HCT116 (cell line): Measurements from ENCODE around the gene SLC50A1. TPM values are rescaled to one million over a fixed set of nuclear protein-coding genes. Genes with fewer than 3 reads are reported as not detected.

ENCODE experiments used
- ATAC-seq: fragments of 200-7000 bp; cut with Tn5 transposase; 2 replicates; pipeline ENCODE4 v1.9.1; 2020; ENCODE audit warnings: mild to moderate bottlenecking, moderate library complexity
- BruUV-seq: library from RNA; stranded (reverse); fragments of 400-500 nt; replicated peaks from 2 replicates; lab custom pipeline; 2021; lab: Mats Ljungman, UMichigan
- CTCF ChIA-PET: fragments of 300-600 bp; sonication (Branson Sonifier 250); formaldehyde crosslinking; loops from one replicate; lab custom pipeline; 2021; ENCODE audit warnings: antibody characterized with exemption; lab: Charles Lee
- POLR2A ChIA-PET: fragments of 300-600, 350-600 bp; sonication (Branson Sonifier 250); formaldehyde crosslinking; loops from one replicate; lab custom pipeline; 2021; ENCODE audit warnings: antibody characterized with exemption; lab: Charles Lee
- RAD21 ChIA-PET, 2 experiments: fragments of 300-600 bp; sonication (Branson Sonifier 250); formaldehyde crosslinking; loops; one replicate each; lab custom pipeline; 2023; ENCODE audit warnings: low total read pairs in 2 of 2; ENCODE audit not compliant: uncharacterized antibody in 2 of 2, unreplicated experiment in 2 of 2, low non-redundant PET in 1 of 2; lab: Charles Lee
- DNase-seq: peaks from one replicate; pipeline ENCODE4 v3.0.0-alpha.2; 2010; ENCODE audit warnings: low read depth, low spot score
- H2AFZ ChIP-seq: fragments of 200-600 bp; shearing (Covaris generic), sonication (generic); 2 replicates; pipeline ENCODE4 v1.6.1; 2017; ENCODE audit warnings: low read depth, mixed run types, mixed read lengths, antibody characterized with exemption, low read length; ENCODE audit not compliant: poor library complexity, severe bottlenecking
- H3K27ac ChIP-seq: 2 replicates; pipeline ENCODE4 v1.5.1; 2012; ENCODE audit warnings: low read depth, low read length
- H3K27me3 ChIP-seq: fragments of 200-600 bp; sonication (generic); 2 replicates; pipeline ENCODE4 v1.6.1; 2016; ENCODE audit warnings: mixed run types, low read length, mixed read lengths; ENCODE audit not compliant: insufficient read depth
- H3K36me3 ChIP-seq, 2 experiments: fragments of 200-500 bp in 1 of 2; fragments of 200-600 bp in 1 of 2; sonication (Bioruptor generic) in 1 of 2; sonication (generic) in 1 of 2; 2 replicates each; pipeline versions ENCODE4 v1.5.1 to v1.6.1; 2014 to 2016; ENCODE audit warnings: low read length in 2 of 2, inconsistent platforms in 1 of 2, mixed read lengths in 1 of 2, mixed run types in 1 of 2; ENCODE audit not compliant: insufficient read depth in 2 of 2, control insufficient read depth in 1 of 2
- H3K4me1 ChIP-seq, 2 experiments: fragments of 200-600 bp in 1 of 2; sonication (generic) in 1 of 2; 2 replicates each; pipeline versions ENCODE4 v1.5.1 to v1.6.1; 2012 to 2017; ENCODE audit warnings: low read length in 2 of 2, inconsistent platforms in 1 of 2, mild to moderate bottlenecking in 1 of 2, mixed read lengths in 1 of 2, mixed run types in 1 of 2, moderate library complexity in 1 of 2; ENCODE audit not compliant: insufficient read depth in 2 of 2, control insufficient read depth in 1 of 2
- H3K4me2 ChIP-seq: fragments of 200-600 bp; sonication (generic); 2 replicates; pipeline ENCODE4 v1.6.1; 2017; ENCODE audit warnings: mixed run types, low read length, mixed read lengths
- H3K4me3 ChIP-seq, 2 experiments: fragments of 200-600 bp in 1 of 2; sonication (generic) in 1 of 2; replicated peaks in 1 of 2; 2 replicates each; pipeline ENCODE4 v1.5.1; 2011 to 2016; ENCODE audit warnings: low read length in 2 of 2, control low read depth in 1 of 2, low read depth in 1 of 2, mild to moderate bottlenecking in 1 of 2, mixed read lengths in 1 of 2, mixed run types in 1 of 2
- H3K79me2 ChIP-seq: fragments of 200-600 bp; sonication (generic); 2 replicates; pipeline ENCODE4 v1.6.1; 2017; ENCODE audit warnings: mild to moderate bottlenecking, mixed run types, low read length, moderate library complexity, mixed read lengths; ENCODE audit not compliant: insufficient read depth
- H3K9ac ChIP-seq: fragments of 200-600 bp; sonication (generic); 2 replicates; pipeline ENCODE4 v1.6.1; 2016; ENCODE audit warnings: low read length, mixed read lengths
- H3K9me2 ChIP-seq: fragments of 200-600 bp; sonication (generic), shearing (Covaris generic); 2 replicates; pipeline ENCODE4 v1.6.1; 2017; ENCODE audit warnings: mixed run types, mild to moderate bottlenecking, moderate library complexity; ENCODE audit not compliant: insufficient read depth
- H3K9me3 ChIP-seq, 2 experiments: fragments of 200-500 bp in 1 of 2; fragments of 200-600 bp in 1 of 2; sonication (Bioruptor generic) in 1 of 2; sonication (generic) in 1 of 2; 2 replicates each; pipeline ENCODE4 v1.6.1; 2014 to 2017; ENCODE audit warnings: low read length in 2 of 2, mixed read lengths in 2 of 2, inconsistent platforms in 1 of 2, low read depth in 1 of 2, mild to moderate bottlenecking in 1 of 2, mixed run types in 1 of 2, moderate library complexity in 1 of 2; ENCODE audit not compliant: control insufficient read depth in 1 of 2, insufficient read depth in 1 of 2
- H4K20me1 ChIP-seq: fragments of 200-600 bp; sonication (generic), shearing (Covaris generic); 2 replicates; pipeline ENCODE4 v1.6.1; 2017; ENCODE audit warnings: mixed run types, mild to moderate bottlenecking, moderate library complexity; ENCODE audit not compliant: insufficient read depth
- CBX3 ChIP-seq: IDR thresholded peaks from 2 replicates; pipeline ENCODE4 v1.6.1; 2012; ENCODE audit warnings: low read depth
- EZH2 ChIP-seq: fragments of 200-600 bp; sonication (generic); IDR thresholded peaks from 2 replicates; pipeline ENCODE4 v1.6.1; 2017; ENCODE audit warnings: antibody characterized with exemption, mixed run types
- FOSL1 ChIP-seq: IDR thresholded peaks from 2 replicates; pipeline ENCODE4 v1.6.1; 2012; ENCODE audit warnings: low read depth
- JUND ChIP-seq: IDR thresholded peaks from 2 replicates; pipeline ENCODE4 v1.6.1; 2012
- POLR2A ChIP-seq: IDR thresholded peaks from 2 replicates; pipeline ENCODE4 v1.7.0; 2011; ENCODE audit warnings: borderline replicate concordance; ENCODE audit not compliant: insufficient read depth, insufficient read length; ENCODE audit errors: extremely low read depth
- SRF ChIP-seq: IDR thresholded peaks from 2 replicates; pipeline ENCODE4 v1.6.1; 2012; ENCODE audit warnings: low read depth
- YY1 ChIP-seq: IDR thresholded peaks from 2 replicates; pipeline ENCODE4 v1.6.1; 2011; ENCODE audit warnings: low read length, low read depth, moderate library complexity, mild to moderate bottlenecking; ENCODE audit not compliant: insufficient replicate concordance; ENCODE audit errors: extremely low read depth
- ZNF274 ChIP-seq: fragments of 200-500 bp; sonication (Bioruptor generic); IDR thresholded peaks from 2 replicates; pipeline ENCODE4 v1.6.1; 2014; ENCODE audit warnings: mild to moderate bottlenecking, low read depth, low read length, inconsistent platforms
- intact Hi-C: fragments of 100-400 bp; cut with micrococcal nuclease; formaldehyde crosslinking; loops from 2 replicates; pipeline ENCODE4 v1.10.0; 2022
- total RNA-seq: library from RNA; stranded (reverse); gene quantifications from one replicate; pipeline ENCODE4 v1.2.1, GENCODE V29; 2021; ENCODE audit not compliant: unreplicated experiment
- TF ChIP-seq, protein P1 (sequence below): IDR thresholded peaks from 2 replicates; pipeline ENCODE4 v1.6.1; 2011; ENCODE audit warnings: mild to moderate bottlenecking, low read length, moderate library complexity; ENCODE audit not compliant: insufficient replicate concordance; ENCODE audit errors: extremely low read depth
- TF ChIP-seq, protein P2 (sequence below): IDR thresholded peaks from 2 replicates; pipeline ENCODE4 v1.6.1; 2012; ENCODE audit warnings: low read depth

Gene SLC50A1
- total RNA-seq, 1 experiment from 2014 or later: 49.9 TPM

DNA sequence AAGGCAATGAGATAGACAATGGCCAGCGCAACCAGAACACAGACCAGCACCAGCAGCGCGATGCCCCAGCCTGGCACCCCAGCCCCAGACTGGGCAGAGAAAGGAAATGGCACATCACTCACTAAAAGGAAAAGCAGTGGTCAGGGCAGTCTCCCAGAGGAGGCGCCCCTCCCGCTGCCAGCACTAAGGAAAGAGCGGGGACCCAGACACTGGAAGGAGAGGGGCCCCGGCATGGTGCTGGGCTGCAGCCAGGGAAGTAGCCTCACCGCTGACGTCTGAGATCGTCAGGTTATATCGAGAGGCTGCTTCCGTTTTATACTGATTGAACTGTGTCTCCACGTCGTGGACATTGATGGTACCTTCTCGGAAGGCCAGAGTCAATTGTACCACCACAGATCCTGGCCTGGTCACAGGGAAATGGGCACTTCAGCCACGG is 51.8 kb downstream of the SLC50A1 start:
- H3K27me3 ChIP-seq: no peaks in the 10 kb centered on the region

More for the DNA sequence above, 51.8 kb downstream of the SLC50A1 start:
- CTCF ChIA-PET: no interaction called here
- Histone ChIP-seq H3K27ac (no peak overlapping the region), H4K20me1 (no peaks in the 10 kb centered on the region), H3K36me3 (no peaks in the 10 kb centered on the region), H3K4me2 (no peak overlapping the region), H3K4me3 (no peak overlapping the region), H3K4me1 (peaks cover 5% of the 10 kb centered on the region in 2 experiments; a peak in 3 of 4 replicates), H3K9me2 (no peaks in the 10 kb centered on the region), H3K79me2 (no peaks in the 10 kb centered on the region), H2AFZ (no peak overlapping the region), H3K9me3 (no peaks in the 10 kb centered on the region), H3K9ac (no peak overlapping the region)
- TF ChIP-seq, protein P1, sequence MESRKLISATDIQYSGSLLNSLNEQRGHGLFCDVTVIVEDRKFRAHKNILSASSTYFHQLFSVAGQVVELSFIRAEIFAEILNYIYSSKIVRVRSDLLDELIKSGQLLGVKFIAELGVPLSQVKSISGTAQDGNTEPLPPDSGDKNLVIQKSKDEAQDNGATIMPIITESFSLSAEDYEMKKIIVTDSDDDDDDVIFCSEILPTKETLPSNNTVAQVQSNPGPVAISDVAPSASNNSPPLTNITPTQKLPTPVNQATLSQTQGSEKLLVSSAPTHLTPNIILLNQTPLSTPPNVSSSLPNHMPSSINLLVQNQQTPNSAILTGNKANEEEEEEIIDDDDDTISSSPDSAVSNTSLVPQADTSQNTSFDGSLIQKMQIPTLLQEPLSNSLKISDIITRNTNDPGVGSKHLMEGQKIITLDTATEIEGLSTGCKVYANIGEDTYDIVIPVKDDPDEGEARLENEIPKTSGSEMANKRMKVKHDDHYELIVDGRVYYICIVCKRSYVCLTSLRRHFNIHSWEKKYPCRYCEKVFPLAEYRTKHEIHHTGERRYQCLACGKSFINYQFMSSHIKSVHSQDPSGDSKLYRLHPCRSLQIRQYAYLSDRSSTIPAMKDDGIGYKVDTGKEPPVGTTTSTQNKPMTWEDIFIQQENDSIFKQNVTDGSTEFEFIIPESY: no peak
- TF ChIP-seq YY1 (no peak), POLR2A (no peak), SRF (no peak), JUND (no peak), EZH2 (no peak), CBX3 (no peak), ZNF274 (no peak), FOSL1 (no peak)
- TF ChIP-seq, protein P2, sequence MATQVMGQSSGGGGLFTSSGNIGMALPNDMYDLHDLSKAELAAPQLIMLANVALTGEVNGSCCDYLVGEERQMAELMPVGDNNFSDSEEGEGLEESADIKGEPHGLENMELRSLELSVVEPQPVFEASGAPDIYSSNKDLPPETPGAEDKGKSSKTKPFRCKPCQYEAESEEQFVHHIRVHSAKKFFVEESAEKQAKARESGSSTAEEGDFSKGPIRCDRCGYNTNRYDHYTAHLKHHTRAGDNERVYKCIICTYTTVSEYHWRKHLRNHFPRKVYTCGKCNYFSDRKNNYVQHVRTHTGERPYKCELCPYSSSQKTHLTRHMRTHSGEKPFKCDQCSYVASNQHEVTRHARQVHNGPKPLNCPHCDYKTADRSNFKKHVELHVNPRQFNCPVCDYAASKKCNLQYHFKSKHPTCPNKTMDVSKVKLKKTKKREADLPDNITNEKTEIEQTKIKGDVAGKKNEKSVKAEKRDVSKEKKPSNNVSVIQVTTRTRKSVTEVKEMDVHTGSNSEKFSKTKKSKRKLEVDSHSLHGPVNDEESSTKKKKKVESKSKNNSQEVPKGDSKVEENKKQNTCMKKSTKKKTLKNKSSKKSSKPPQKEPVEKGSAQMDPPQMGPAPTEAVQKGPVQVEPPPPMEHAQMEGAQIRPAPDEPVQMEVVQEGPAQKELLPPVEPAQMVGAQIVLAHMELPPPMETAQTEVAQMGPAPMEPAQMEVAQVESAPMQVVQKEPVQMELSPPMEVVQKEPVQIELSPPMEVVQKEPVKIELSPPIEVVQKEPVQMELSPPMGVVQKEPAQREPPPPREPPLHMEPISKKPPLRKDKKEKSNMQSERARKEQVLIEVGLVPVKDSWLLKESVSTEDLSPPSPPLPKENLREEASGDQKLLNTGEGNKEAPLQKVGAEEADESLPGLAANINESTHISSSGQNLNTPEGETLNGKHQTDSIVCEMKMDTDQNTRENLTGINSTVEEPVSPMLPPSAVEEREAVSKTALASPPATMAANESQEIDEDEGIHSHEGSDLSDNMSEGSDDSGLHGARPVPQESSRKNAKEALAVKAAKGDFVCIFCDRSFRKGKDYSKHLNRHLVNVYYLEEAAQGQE: no peak
- BruUV-seq: no TSS peak
- RAD21 ChIA-PET: no interaction called here
- intact Hi-C loops: no loop called here
- DNase-seq (no peak), ATAC-seq (no peak)
- POLR2A ChIA-PET: no interaction called here
